IgD-negative memory B cell (primary cell): Measurements from ENCODE around the gene RTN3. TPM values are rescaled to one million over a fixed set of nuclear protein-coding genes. Genes with fewer than 3 reads are reported as not detected.
A peak's percentile ranks its signal among the peaks of the same experiment; 100 is the strongest.
"Not testable (repeated sequence)": the region's sequence is repeated elsewhere in the genome, so short reads cannot be mapped to it uniquely, and the experiment has no call there.

Experiments
- H3K27ac Mint-ChIP-seq, 3 donors: one replicate each; pipeline ENCODE4 v1.8.0; 2020 to 2022; ENCODE audit warnings: mild to moderate bottlenecking in 3 of 3, mixed read lengths in 3 of 3, moderate library complexity in 1 of 3
- H3K27me3 Mint-ChIP-seq: one replicate; pipeline ENCODE4 v1.8.0; 2021; ENCODE audit warnings: mixed read lengths
- H3K36me3 Mint-ChIP-seq: one replicate; pipeline ENCODE4 v1.8.0; 2020; ENCODE audit warnings: mild to moderate bottlenecking, mixed read lengths
- H3K4me1 Mint-ChIP-seq, 3 donors: one replicate each; pipeline ENCODE4 v1.8.0; 2020 to 2022; ENCODE audit warnings: mixed read lengths in 3 of 3, mild to moderate bottlenecking in 1 of 3
- H3K4me3 Mint-ChIP-seq, 4 donors: one replicate each; pipeline ENCODE4 v1.8.0; 2020 to 2022; ENCODE audit warnings: mild to moderate bottlenecking in 4 of 4, mixed read lengths in 4 of 4, moderate library complexity in 3 of 4
- H3K9me3 Mint-ChIP-seq, 3 donors: one replicate each; pipeline ENCODE4 v1.8.0; 2020 to 2021; ENCODE audit warnings: mixed read lengths in 3 of 3, mild to moderate bottlenecking in 1 of 3
- polyA plus RNA-seq: library from polyadenylated mRNA; unstranded; fragments of 300-500 nt; fragmentation: Illumina TruSeq; gene quantifications from one replicate; pipeline ENCODE4 v1.2.3, GENCODE V29; 2021

Gene RTN3
- polyA plus RNA-seq, 1 donor from 2014 or later = 27.1 TPM

DNA sequence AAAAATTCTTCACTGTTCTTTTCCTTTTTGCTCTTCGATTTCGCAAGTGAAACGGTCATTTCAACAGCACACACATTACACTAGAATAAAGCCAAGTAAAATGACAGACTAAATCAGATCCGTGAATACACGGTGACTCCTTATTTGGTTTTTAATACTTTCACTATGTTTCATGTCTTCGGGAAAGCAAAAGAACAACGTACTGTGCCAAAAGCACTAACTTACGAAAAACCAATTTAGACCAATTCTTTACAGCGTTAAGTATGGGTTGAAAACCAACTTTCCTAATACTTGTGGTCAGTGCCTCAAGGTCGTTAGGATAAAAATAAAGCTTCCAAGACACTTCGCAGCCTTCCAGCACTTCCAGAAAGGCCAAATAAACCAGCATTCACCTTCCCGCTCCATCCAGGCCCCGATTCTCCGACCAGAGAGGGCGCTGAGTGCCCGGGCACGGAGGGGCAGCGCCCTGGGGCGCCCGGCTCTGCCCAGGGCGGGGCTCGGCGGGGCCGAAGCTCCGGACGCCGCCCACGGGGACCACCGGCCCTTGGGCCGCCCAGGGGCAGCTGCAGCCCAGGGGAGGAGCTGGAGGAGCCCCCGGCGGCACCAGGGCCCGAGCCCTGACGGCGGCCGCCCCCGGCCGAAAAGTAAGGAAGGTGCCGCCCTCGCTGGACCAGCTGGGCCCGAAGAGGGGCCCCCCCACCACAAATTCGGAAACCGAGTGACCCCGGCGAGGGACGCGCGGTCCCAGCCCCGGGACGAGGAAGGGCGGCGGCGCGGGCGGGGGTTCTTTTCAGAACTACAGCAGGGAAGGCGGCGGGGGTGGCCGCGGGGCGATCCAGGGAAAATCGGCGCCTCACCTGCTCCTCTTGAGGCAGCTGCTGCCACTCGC is 10.6 kb upstream of the RTN3 start:
- Mint-ChIP-seq H3K4me3 (peak overlapping the region; percentile 82 to 94 (median 89)), H3K27ac (peak overlapping the region; percentile 56 to 92 (median 88)), H3K9me3 (no peaks in the 10 kb centered on the region), H3K4me1 (peaks cover 8 to 22% (median 14%) of the 10 kb centered on the region in 3 donors), H3K27me3 (no peaks in the 10 kb centered on the region), H3K36me3 (no peaks in the 10 kb centered on the region)

DNA sequence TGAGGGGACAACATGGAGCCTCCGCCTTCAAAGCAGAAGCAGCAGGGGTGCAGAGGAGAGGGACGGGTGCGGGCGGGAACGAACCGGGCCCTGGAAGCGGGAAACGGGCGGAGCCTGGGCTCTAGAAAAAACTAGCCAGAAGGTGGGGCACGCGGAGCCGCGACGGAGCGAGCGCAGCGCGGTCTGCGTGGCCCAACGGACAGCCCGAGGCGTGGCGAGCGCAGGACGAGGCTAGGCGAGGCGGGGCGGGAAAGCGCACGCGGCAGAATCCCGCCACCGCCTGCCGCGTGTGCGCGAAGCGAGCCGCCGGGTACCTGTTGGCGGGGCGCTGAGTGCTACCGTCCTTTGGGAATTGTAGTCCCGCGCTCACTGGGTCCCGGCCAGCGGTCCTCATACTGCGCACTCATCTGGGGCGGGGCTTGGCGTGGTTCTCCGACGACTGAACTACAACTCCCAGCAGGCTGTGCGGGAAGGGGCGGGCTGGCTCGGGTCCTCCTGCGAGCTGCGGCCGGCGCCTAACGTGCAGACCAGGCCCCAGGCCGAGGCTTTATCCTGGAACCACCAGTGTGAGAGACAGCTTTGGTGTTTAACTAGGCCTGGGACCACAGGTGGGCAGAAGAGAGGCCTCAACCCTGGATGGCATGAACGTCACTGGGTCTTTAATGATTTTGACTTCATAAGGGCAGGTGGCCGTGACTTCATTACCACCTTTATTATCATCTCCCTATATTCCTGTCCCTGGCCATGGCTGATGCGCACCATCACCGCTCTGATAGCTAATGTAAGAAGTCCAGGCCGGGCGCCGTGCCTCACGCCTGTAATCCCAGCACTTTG is 9.8 kb upstream of the RTN3 start, which contains the start of gene ATL3:
TSS of gene ATL3 (minus strand) at position 55 of the 834 bp plus-strand sequence. CDS start at position 14, 41 bp downstream.
- H3K9me3 Mint-ChIP-seq = no peaks in the 10 kb centered on the region
- H3K27me3 Mint-ChIP-seq = no peaks in the 10 kb centered on the region
- peaks cover 8 to 18% (median 14%) of the 10 kb centered on the region in 3 donors for H3K4me1 Mint-ChIP-seq
- H3K27ac Mint-ChIP-seq = peak within 1 kb of the TSS; percentile 56 to 92 (median 88)
- H3K4me3 Mint-ChIP-seq = peak within 1 kb of the TSS; percentile 82 to 94 (median 89)
- no peaks in the 10 kb centered on the region for H3K36me3 Mint-ChIP-seq

DNA sequence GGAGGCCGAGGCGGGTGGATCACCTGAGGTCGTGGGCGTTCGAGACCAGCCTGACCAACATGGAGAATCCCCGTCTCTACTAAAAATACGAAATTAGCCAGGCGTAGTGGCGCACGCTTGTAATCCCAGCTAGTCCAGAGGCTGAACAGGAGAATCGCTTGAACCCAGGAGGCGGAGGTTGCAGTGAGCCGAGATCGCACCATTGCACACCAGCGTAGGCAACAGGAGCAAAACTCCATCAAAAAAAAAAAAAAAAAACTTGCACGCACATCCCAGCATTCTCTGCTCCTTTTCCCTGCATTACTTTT is 9.2 kb upstream of the RTN3 start:
- Mint-ChIP-seq H3K9me3 (no peaks in the 10 kb centered on the region), H3K4me3 (peak overlapping the region in 2 of 4 donors; percentile 27 to 82), H3K4me1 (peaks cover 8 to 16% (median 14%) of the 10 kb centered on the region in 3 donors), H3K27ac (peak overlapping the region in 1 of 3 donors; percentile 56), H3K36me3 (no peaks in the 10 kb centered on the region), H3K27me3 (no peaks in the 10 kb centered on the region)

GRCh38 chr11:63672936-63673539 is 8.3 kb upstream of the RTN3 start:
- peaks cover 4 to 14% (median 10%) of the 10 kb centered on the region in 3 donors for H3K4me1 Mint-ChIP-seq
- H3K4me3 Mint-ChIP-seq = peak overlapping the region in 2 of 4 donors; percentile 41 to 82
- H3K9me3 Mint-ChIP-seq = no peaks in the 10 kb centered on the region
- H3K36me3 Mint-ChIP-seq = no peaks in the 10 kb centered on the region
- H3K27me3 Mint-ChIP-seq = no peaks in the 10 kb centered on the region
- H3K27ac Mint-ChIP-seq = peak overlapping the region in 1 of 3 donors; percentile 83

DNA sequence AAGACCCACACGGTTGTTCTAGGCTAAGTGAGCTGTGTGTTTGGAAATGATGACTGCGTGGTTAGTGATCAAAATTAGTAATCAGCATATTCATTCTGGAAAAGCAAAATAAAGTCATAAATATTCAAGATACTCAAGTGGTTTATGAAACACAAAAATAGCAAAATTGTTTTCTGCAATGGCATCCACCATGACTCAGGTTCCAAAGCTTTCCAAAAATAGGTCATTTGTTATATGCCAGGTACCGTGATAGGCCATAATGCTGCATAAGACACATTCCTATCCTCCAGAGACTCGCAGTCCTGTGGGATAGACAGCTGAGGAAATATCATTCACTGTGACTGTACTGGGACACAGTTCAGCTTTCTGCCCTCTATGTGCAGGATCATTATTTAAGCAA is 7.7 kb upstream of the RTN3 start:
- Mint-ChIP-seq H3K9me3 (no peaks in the 10 kb centered on the region), H3K36me3 (no peaks in the 10 kb centered on the region), H3K27me3 (no peaks in the 10 kb centered on the region), H3K27ac (no peak overlapping the region), H3K4me3 (peak overlapping the region in 1 of 4 donors; percentile 82), H3K4me1 (peaks cover 2 to 11% (median 9%) of the 10 kb centered on the region in 3 donors)

GRCh38 chr11:63680834-63681320 is 423 bp upstream of the RTN3 start:
- peaks cover 13 to 29% (median 23%) of the 10 kb centered on the region in 3 donors for H3K4me1 Mint-ChIP-seq
- no peaks in the 10 kb centered on the region for H3K9me3 Mint-ChIP-seq
- H3K27ac Mint-ChIP-seq = peak overlapping the region; percentile 80 to 98 (median 90)
- no peaks in the 10 kb centered on the region for H3K36me3 Mint-ChIP-seq
- H3K27me3 Mint-ChIP-seq = no peaks in the 10 kb centered on the region
- H3K4me3 Mint-ChIP-seq = peak overlapping the region; percentile 86 to 98 (median 93)

DNA sequence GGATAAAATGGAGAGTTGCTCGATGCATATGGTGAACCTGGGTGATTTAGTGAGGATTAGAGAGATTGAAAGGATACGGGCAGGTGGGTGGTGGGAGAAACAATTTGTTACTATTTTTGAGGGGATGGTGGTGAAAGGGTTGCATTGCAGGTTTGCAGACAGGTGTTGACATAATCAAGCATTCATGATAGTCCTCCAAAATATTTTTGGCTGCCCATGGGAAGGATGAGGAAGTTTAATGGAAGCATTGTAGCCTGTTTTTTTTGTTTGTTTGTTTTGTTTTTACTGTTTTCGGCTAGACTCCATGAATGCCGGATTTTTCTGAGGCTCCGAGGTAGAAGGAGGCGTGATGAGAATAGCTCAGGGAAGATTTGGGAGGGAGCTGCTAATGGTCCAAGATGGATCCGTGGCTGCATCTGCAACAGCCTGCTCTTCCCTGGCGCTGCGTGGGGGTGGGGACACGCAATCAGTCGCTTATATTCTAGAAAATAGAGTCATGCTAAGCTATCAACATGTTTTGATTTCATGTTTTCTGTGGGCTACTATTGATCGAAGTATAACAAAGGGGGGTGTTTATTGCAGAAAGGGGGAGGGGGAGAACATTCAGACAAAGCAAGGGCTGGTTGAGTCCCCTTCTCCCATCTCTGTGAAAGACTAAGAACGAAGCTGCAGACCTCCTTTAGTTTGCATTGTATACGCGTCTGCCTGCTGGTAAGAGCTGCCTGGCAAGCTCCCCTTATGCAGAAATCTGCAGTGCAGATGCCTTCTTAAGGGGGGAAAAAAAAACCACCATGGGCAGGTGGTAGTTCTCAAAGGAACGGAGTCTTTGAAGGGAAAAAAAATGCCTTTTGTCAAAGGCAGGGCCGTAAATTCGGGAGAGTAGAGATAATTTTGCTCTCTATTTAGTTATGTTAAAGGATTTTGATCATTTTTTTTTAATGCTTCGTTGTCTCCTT is 1.0 kb downstream of the RTN3 start:
- peak overlapping the region; percentile 86 to 98 (median 93) for H3K4me3 Mint-ChIP-seq
- H3K27ac Mint-ChIP-seq = peak overlapping the region; percentile 49 to 90 (median 80)
- H3K9me3 Mint-ChIP-seq = no peaks in the 10 kb centered on the region
- H3K27me3 Mint-ChIP-seq = no peaks in the 10 kb centered on the region
- H3K4me1 Mint-ChIP-seq = peaks cover 13 to 29% (median 23%) of the 10 kb centered on the region in 3 donors
- H3K36me3 Mint-ChIP-seq = no peaks in the 10 kb centered on the region

GRCh38 chr11:63683133-63683991 is 2.1 kb downstream of the RTN3 start:
- Mint-ChIP-seq H3K9me3 (no peaks in the 10 kb centered on the region), H3K4me1 (peaks cover 13 to 33% (median 25%) of the 10 kb centered on the region in 3 donors), H3K27ac (peak overlapping the region in 1 of 3 donors; percentile 80), H3K36me3 (no peaks in the 10 kb centered on the region), H3K4me3 (peak overlapping the region; percentile 86 to 98 (median 93)), H3K27me3 (no peaks in the 10 kb centered on the region)

DNA sequence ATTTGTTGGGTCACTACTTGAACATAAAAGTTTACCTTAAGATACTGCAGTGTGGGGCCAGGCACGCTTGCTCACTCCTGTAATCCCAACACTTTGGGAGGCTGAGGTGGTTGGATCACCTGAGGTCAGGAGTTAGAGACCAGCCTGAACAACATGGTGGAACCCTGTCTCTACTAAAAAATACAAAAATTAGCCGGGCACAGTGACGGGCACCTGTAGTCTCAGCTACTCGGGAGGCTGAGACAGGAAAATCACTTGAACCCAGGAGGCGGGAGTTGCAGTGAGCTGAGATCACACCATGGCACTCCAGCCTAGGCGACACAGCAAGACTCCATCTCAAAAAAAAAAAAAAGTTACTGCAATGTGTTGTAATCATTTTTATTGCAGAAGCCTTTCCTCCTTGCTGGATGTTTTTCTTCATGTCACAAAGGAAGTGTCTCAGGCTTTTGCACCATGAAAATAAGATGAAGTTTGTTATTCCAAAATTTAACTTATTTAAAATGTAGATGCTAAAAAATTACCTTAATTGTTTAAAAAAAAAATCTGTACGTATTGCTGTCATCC is 3.9 kb downstream of the RTN3 start:
- H3K4me1 Mint-ChIP-seq = peaks cover 19 to 28% (median 26%) of the 10 kb centered on the region in 3 donors
- H3K27me3 Mint-ChIP-seq, H3K4me3 Mint-ChIP-seq, H3K36me3 Mint-ChIP-seq, H3K27ac Mint-ChIP-seq, H3K9me3 Mint-ChIP-seq: not testable (repeated sequence)

DNA sequence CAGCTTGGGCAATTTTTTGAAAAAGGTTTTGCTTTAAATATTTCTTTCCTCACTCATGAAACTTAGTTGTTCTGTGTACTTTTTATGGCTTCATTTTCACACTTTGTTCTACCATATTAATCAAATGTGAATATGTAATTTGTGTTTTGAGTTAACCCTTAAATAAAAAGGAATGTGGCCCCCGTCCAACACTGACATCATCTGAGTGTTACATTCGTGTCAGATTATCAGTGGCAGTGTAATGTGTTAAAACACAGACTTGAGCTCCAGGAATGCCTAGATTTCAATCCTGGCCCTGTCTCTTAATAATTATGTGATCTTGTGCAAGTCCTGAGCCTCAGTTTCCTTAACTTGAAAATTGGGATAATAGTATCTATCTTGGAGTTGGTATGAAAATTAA is 5.6 kb downstream of the RTN3 start:
- Mint-ChIP-seq H3K27me3 (no peaks in the 10 kb centered on the region), H3K36me3 (peaks cover 4% of the 10 kb centered on the region), H3K4me3 (no peak overlapping the region), H3K9me3 (no peaks in the 10 kb centered on the region), H3K4me1 (peaks cover 14 to 22% (median 18%) of the 10 kb centered on the region in 3 donors), H3K27ac (no peak overlapping the region)

DNA sequence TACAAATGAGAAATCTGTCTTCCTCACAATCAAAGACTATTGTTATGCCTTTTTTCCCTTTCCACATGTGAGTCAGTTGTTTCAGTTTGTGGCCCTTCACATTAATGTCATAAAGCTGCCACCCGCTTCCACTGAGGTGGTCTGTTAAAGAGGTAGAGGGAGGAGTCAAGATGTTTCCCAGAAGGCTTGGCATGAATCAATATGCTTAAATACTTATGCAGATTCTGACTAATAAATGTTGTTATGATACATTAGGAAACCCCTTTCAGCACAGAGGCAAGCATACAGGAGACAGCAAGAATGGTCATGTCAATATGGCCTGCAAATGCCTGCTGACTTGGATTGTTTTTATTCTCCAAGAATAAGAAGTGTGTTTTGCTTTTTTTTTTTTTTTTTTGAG is 6.5 kb downstream of the RTN3 start:
- Mint-ChIP-seq H3K27ac (no peak overlapping the region), H3K4me3 (no peak overlapping the region), H3K36me3 (peaks cover 4% of the 10 kb centered on the region), H3K4me1 (peaks cover 6 to 13% (median 10%) of the 10 kb centered on the region in 3 donors), H3K27me3 (no peaks in the 10 kb centered on the region), H3K9me3 (no peaks in the 10 kb centered on the region)

- peaks cover 4 to 9% (median 7%) of the 10 kb centered on the region in 3 donors for H3K4me1 Mint-ChIP-seq
- H3K36me3 Mint-ChIP-seq = peaks cover 4% of the 10 kb centered on the region
- peak overlapping the region in 1 of 3 donors; percentile 57 for H3K27ac Mint-ChIP-seq
- no peaks in the 10 kb centered on the region for H3K9me3 Mint-ChIP-seq
- no peaks in the 10 kb centered on the region for H3K27me3 Mint-ChIP-seq
- H3K4me3 Mint-ChIP-seq = no peak overlapping the region
Observed at GRCh38 chr11:63694596-63694995, 13.3 kb downstream of the RTN3 start.
